Measurements from ENCODE around the gene ITSN1. TPM values are rescaled to one million over a fixed set of nuclear protein-coding genes. Genes with fewer than 3 reads are reported as not detected.
"Not testable (repeated sequence)": the region's sequence is repeated elsewhere in the genome, so short reads cannot be mapped to it uniquely, and the experiment has no call there.

ITSN1 gene
- total and polyA plus RNA-seq, 2 donors, result 7.2 to 7.4 TPM

GRCh38 chr21:33626151-33626550, 16.1 kb upstream of the ITSN1 start:
- DNase-seq (ENCODE audit: low read depth in 6 of 9, low spot score in 9 of 9); H3K27me3 ChIP-seq (ENCODE audit: control insufficient read depth in 2 of 2, insufficient read depth in 1 of 2, low read length in 1 of 2); H3K27ac ChIP-seq (ENCODE audit: low read depth in 1 of 2, low read length in 1 of 2); H3K4me1 ChIP-seq (ENCODE audit: control insufficient read depth in 2 of 2, insufficient read depth in 2 of 2, low read length in 2 of 2); H3K9me3 ChIP-seq (ENCODE audit: control insufficient read depth in 2 of 2, insufficient read depth in 1 of 2, low read length in 1 of 2); H3K4me3 ChIP-seq (ENCODE audit: low read length in 2 of 2): not testable (repeated sequence)
- peaks cover 3 to 35% of the 10 kb centered on the region in 2 donors for H3K36me3 ChIP-seq (ENCODE audit: control insufficient read depth in 2 of 2, insufficient read depth in 2 of 2, low read length in 1 of 2)
- WGBS, result 97% methylated on average over 7 of the region's 7 CpGs

DNA sequence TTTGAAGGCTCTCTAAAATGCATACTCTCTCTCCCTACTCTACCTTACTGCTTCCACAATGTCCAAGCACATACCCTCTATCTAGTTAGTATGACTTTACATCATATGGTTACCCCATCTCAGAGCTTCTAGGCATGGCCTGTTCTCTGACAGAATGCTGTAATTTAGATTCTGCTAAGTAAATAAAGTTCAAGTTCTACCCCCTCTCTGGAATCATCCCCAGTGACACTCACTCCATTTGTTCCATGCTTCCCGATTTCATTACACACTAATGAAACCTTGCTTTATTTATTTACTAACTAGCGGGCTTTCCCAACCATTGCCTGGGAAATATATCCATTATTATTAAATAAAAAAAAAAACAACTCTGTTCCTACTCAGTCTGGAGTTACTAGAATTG, 8.0 kb upstream of the ITSN1 start:
- DNase-seq (ENCODE audit: low read depth in 6 of 9, low spot score in 9 of 9), result no peak
- H3K4me1 ChIP-seq (ENCODE audit: control insufficient read depth in 2 of 2, insufficient read depth in 2 of 2, low read length in 2 of 2), result no peaks in the 10 kb centered on the region
- no peaks in the 10 kb centered on the region for H3K9me3 ChIP-seq (ENCODE audit: control insufficient read depth in 2 of 2, insufficient read depth in 1 of 2, low read length in 1 of 2)
- H3K27me3 ChIP-seq (ENCODE audit: control insufficient read depth in 2 of 2, insufficient read depth in 1 of 2, low read length in 1 of 2), result no peaks in the 10 kb centered on the region
- WGBS, result 96% methylated on average over 2 of the region's 2 CpGs
- no peak overlapping the region for H3K27ac ChIP-seq (ENCODE audit: low read depth in 1 of 2, low read length in 1 of 2)
- H3K4me3 ChIP-seq (ENCODE audit: low read length in 2 of 2), result no peak overlapping the region
- H3K36me3 ChIP-seq (ENCODE audit: control insufficient read depth in 2 of 2, insufficient read depth in 2 of 2, low read length in 1 of 2), result peaks cover 5 to 15% of the 10 kb centered on the region in 2 donors

- H3K9me3 ChIP-seq (ENCODE audit: control insufficient read depth in 2 of 2, insufficient read depth in 1 of 2, low read length in 1 of 2), result no peaks in the 10 kb centered on the region
- peak overlapping the region; percentile 69 to 86 for H3K4me3 ChIP-seq (ENCODE audit: low read length in 2 of 2)
- no peaks in the 10 kb centered on the region for H3K36me3 ChIP-seq (ENCODE audit: control insufficient read depth in 2 of 2, insufficient read depth in 2 of 2, low read length in 1 of 2)
- peaks cover 8 to 11% of the 10 kb centered on the region in 2 donors for H3K4me1 ChIP-seq (ENCODE audit: control insufficient read depth in 2 of 2, insufficient read depth in 2 of 2, low read length in 2 of 2)
- DNase-seq (ENCODE audit: low read depth in 6 of 9, low spot score in 9 of 9), result peak in 1 of 9 donors; percentile 7
- H3K27me3 ChIP-seq (ENCODE audit: control insufficient read depth in 2 of 2, insufficient read depth in 1 of 2, low read length in 1 of 2), result peaks cover 7 to 10% of the 10 kb centered on the region in 2 donors
- 30% methylated on average over 18 of the region's 18 CpGs for WGBS
- H3K27ac ChIP-seq (ENCODE audit: low read depth in 1 of 2, low read length in 1 of 2), result peak overlapping the region; percentile 56 to 95
Observed at GRCh38 chr21:33640697-33641351, 1.5 kb upstream of the ITSN1 start.

DNA sequence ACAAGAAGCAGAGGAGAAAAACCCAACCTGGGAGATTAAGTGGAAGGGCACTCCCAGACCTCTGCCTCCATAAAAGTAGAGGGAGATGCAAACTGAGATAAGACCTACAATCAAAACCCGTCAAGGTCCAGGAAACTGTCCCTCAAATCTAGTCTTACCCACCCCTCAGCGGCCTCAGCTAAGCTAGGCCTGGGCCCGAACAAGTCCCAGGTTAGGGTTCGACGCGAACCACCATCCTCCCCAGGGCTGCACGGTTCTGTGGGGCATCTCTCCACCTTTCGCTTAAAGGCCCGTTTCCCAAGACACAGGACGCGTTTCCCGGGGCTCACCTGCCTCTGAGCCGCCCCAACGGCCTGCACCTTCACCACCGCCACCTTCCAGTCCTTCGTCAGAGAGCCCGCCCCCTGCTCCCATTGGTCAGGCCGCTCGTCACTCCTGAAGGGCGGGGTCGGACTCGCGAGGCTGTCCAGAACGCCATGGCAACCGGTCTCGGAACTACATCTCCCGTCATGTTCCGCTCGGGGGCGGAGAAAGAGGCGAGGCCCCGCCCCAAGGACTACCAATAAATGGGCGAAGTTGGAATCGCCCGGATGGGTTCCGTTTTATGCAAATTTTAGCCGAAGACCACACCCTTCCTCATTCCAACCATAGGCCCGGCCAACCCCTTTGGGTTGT, 812 bp upstream of the ITSN1 start, which contains the start of gene CRYZL1:
CRYZL1 (minus strand) TSS at position 390 of the 675 bp plus-strand sequence. CDS start 10,190 bp downstream, outside the sequence.
- peak within 1 kb of the TSS; percentile 69 to 86 for H3K4me3 ChIP-seq (ENCODE audit: low read length in 2 of 2)
- H3K36me3 ChIP-seq (ENCODE audit: control insufficient read depth in 2 of 2, insufficient read depth in 2 of 2, low read length in 1 of 2), result no peaks in the 10 kb centered on the region
- peaks cover 7 to 10% of the 10 kb centered on the region in 2 donors for H3K27me3 ChIP-seq (ENCODE audit: control insufficient read depth in 2 of 2, insufficient read depth in 1 of 2, low read length in 1 of 2)
- WGBS, result under 1% methylated on average over 38 of the region's 38 CpGs
- peak within 1 kb of the TSS; percentile 95 for H3K27ac ChIP-seq (ENCODE audit: low read depth in 1 of 2, low read length in 1 of 2)
- H3K9me3 ChIP-seq (ENCODE audit: control insufficient read depth in 2 of 2, insufficient read depth in 1 of 2, low read length in 1 of 2), result no peaks in the 10 kb centered on the region
- H3K4me1 ChIP-seq (ENCODE audit: control insufficient read depth in 2 of 2, insufficient read depth in 2 of 2, low read length in 2 of 2), result peaks cover 8 to 11% of the 10 kb centered on the region in 2 donors
- peak; percentile 97 to 100 (median 100) for DNase-seq (ENCODE audit: low read depth in 6 of 9, low spot score in 9 of 9)

GRCh38 chr21:33642896-33643657, 776 bp downstream of the ITSN1 start:
- peak in 5 of 9 donors; percentile 11 to 39 (median 16) for DNase-seq (ENCODE audit: low read depth in 6 of 9, low spot score in 9 of 9)

GRCh38 chr21:33643658-33644311, 1.5 kb downstream of the ITSN1 start:
- Histone ChIP-seq H3K27me3 (ENCODE audit: control insufficient read depth in 2 of 2, insufficient read depth in 1 of 2, low read length in 1 of 2) (peaks cover 7 to 10% of the 10 kb centered on the region in 2 donors), H3K9me3 (ENCODE audit: control insufficient read depth in 2 of 2, insufficient read depth in 1 of 2, low read length in 1 of 2) (no peaks in the 10 kb centered on the region), H3K4me1 (ENCODE audit: control insufficient read depth in 2 of 2, insufficient read depth in 2 of 2, low read length in 2 of 2) (peaks cover 8 to 11% of the 10 kb centered on the region in 2 donors), H3K27ac (ENCODE audit: low read depth in 1 of 2, low read length in 1 of 2) (peak overlapping the region in 1 of 2 donors; percentile 8), H3K4me3 (ENCODE audit: low read length in 2 of 2) (peak overlapping the region; percentile 53 to 86), H3K36me3 (ENCODE audit: control insufficient read depth in 2 of 2, insufficient read depth in 2 of 2, low read length in 1 of 2) (no peaks in the 10 kb centered on the region)
- DNase-seq (ENCODE audit: low read depth in 6 of 9, low spot score in 9 of 9), result peak in 1 of 9 donors; percentile 23
- WGBS, result 45% methylated on average over 7 of the region's 7 CpGs

More at GRCh38 chr21:33642896-33643657, 776 bp downstream of the ITSN1 start:
- H3K4me1 ChIP-seq (ENCODE audit: control insufficient read depth in 2 of 2, insufficient read depth in 2 of 2, low read length in 2 of 2), result peaks cover 8 to 11% of the 10 kb centered on the region in 2 donors
- peaks cover 7 to 10% of the 10 kb centered on the region in 2 donors for H3K27me3 ChIP-seq (ENCODE audit: control insufficient read depth in 2 of 2, insufficient read depth in 1 of 2, low read length in 1 of 2)
- peak overlapping the region; percentile 69 to 86 for H3K4me3 ChIP-seq (ENCODE audit: low read length in 2 of 2)
- H3K27ac ChIP-seq (ENCODE audit: low read depth in 1 of 2, low read length in 1 of 2), result peak overlapping the region in 1 of 2 donors; percentile 69
- under 1% methylated on average over 78 of the region's 78 CpGs for WGBS
- no peaks in the 10 kb centered on the region for H3K9me3 ChIP-seq (ENCODE audit: control insufficient read depth in 2 of 2, insufficient read depth in 1 of 2, low read length in 1 of 2)
- no peaks in the 10 kb centered on the region for H3K36me3 ChIP-seq (ENCODE audit: control insufficient read depth in 2 of 2, insufficient read depth in 2 of 2, low read length in 1 of 2)

DNA sequence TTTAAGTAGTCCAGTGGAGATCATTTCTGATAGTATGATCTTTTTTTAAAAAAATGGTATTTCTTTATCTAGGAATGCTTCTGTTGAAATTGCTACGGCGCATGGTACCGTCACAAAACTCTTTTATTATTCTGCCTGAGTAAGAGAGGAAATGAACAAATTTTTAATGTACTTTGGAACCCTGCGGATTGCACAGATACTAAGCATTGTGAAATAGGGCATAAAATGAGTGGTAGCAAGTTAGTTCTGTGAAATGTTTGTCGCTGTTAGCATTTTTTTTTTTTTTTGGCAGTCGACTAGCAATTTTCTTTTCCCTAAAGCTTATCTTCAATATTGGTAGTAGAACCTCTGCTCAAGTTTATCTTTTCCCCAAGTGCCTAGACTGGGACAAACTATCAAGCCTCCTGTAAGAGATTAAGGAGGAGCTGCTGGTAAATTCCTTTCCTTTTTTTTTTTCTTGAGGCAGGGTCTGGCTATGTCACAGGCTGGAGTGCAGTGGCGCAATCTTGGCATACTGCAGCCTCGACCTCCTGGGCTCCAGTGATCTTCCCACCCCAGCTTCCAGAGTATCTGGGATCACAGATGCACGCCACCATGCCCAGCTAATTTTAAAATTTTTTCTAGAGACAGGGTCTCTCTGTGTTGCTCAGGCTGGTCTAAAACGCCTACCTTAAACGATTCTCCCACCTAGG, 2.2 kb downstream of the ITSN1 start:
- DNase-seq (ENCODE audit: low read depth in 6 of 9, low spot score in 9 of 9), result no peak

DNA sequence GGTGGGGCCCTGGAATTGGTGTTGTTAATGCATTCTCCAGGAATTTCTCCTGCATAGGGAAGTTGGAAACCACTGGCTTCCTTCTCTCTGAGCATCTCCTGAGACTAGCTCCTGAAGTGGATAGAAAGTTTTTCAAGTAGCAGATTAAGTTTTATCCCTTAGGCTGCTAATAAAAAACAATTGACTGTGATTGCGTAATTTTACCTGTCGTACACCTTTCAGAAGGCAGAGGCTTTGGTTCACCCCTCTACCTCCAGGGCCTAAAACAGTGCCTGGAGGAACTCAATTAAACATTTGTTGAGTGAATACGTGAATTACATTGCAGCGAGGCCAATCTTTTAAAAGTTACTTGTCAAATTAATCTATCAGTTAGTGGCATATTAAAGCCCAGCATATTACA, 3.4 kb downstream of the ITSN1 start:
- 98% methylated on average over 4 of the region's 4 CpGs for WGBS
- no peak for DNase-seq (ENCODE audit: low read depth in 6 of 9, low spot score in 9 of 9)
- no peak overlapping the region for H3K4me3 ChIP-seq (ENCODE audit: low read length in 2 of 2)
- no peaks in the 10 kb centered on the region for H3K36me3 ChIP-seq (ENCODE audit: control insufficient read depth in 2 of 2, insufficient read depth in 2 of 2, low read length in 1 of 2)
- H3K27ac ChIP-seq (ENCODE audit: low read depth in 1 of 2, low read length in 1 of 2), result no peak overlapping the region
- peaks cover 6 to 8% of the 10 kb centered on the region in 2 donors for H3K4me1 ChIP-seq (ENCODE audit: control insufficient read depth in 2 of 2, insufficient read depth in 2 of 2, low read length in 2 of 2)
- no peaks in the 10 kb centered on the region for H3K9me3 ChIP-seq (ENCODE audit: control insufficient read depth in 2 of 2, insufficient read depth in 1 of 2, low read length in 1 of 2)
- H3K27me3 ChIP-seq (ENCODE audit: control insufficient read depth in 2 of 2, insufficient read depth in 1 of 2, low read length in 1 of 2), result peaks cover 7 to 10% of the 10 kb centered on the region in 2 donors

More for the DNA sequence above, 2.2 kb downstream of the ITSN1 start:
- peaks cover 8 to 11% of the 10 kb centered on the region in 2 donors for H3K4me1 ChIP-seq (ENCODE audit: control insufficient read depth in 2 of 2, insufficient read depth in 2 of 2, low read length in 2 of 2)
- 96% methylated on average over 11 of the region's 11 CpGs for WGBS
- no peak overlapping the region for H3K4me3 ChIP-seq (ENCODE audit: low read length in 2 of 2)
- peaks cover 7 to 10% of the 10 kb centered on the region in 2 donors for H3K27me3 ChIP-seq (ENCODE audit: control insufficient read depth in 2 of 2, insufficient read depth in 1 of 2, low read length in 1 of 2)
- H3K27ac ChIP-seq (ENCODE audit: low read depth in 1 of 2, low read length in 1 of 2), result no peak overlapping the region
- H3K9me3 ChIP-seq (ENCODE audit: control insufficient read depth in 2 of 2, insufficient read depth in 1 of 2, low read length in 1 of 2), result no peaks in the 10 kb centered on the region
- no peaks in the 10 kb centered on the region for H3K36me3 ChIP-seq (ENCODE audit: control insufficient read depth in 2 of 2, insufficient read depth in 2 of 2, low read length in 1 of 2)
